Measurements from ENCODE around the gene COX7A2. TPM values are rescaled to one million over a fixed set of nuclear protein-coding genes. Genes with fewer than 3 reads are reported as not detected.

The COX7A2 gene
- total RNA-seq: 267 TPM
- long read RNA-seq, transcript COX7A2-202 (4 exons, 773 nt): major isoform, 80 of 86 reads
- long read RNA-seq, partial matches to known transcripts: 3 of 86 reads
- long read RNA-seq, other reads (novel, unspliced or antisense): 3 of 86 reads

DNA sequence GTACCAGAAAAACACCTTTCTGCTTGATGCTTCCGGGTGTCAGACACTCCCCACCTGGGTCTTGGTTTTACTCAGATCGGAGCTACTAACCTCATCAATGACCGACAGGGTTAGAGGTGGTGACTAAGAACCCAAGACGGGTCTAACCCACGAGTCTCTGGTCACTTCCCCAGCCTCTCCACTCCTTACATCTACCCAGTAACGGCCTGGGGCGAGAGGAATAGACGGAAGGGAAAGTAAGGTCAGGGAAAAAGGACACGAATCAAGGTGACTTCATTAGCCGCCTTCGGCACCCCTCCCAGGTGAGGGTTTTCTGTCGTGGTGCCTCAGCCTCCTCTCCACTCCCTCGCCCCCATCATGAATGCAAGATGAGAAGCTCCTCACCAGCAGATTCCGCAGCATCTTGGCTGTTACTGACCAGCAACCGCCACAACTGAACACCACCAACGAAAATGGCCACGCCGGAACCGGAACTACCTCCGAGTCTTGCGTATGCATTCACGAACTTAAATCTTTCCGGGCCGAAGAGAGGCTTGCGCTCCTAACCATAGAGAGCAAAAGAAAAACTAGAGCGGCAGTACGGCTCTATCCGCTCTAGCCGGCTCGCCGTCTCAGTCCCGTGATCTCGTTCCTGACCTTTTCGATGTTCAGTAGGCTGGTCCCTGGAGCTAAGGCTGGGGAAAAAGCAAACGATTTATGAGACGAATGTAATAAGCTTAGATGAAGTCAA, at the start of gene COX7A2:
Gene COX7A2, minus strand, starts transcription at position 469 of the 730 bp plus-strand sequence. Its CDS starts 67 bp downstream, at position 402.
- H3K4me1 ChIP-seq: peaks cover 31% of the 10 kb centered on the region
- peak within 1 kb of the TSS; percentile 94 for H3K27ac ChIP-seq
- peak; percentile 93 for DNase-seq
- peak within 1 kb of the TSS; percentile 87 for H3K4me3 ChIP-seq
- TF ChIP-seq, protein P1, sequence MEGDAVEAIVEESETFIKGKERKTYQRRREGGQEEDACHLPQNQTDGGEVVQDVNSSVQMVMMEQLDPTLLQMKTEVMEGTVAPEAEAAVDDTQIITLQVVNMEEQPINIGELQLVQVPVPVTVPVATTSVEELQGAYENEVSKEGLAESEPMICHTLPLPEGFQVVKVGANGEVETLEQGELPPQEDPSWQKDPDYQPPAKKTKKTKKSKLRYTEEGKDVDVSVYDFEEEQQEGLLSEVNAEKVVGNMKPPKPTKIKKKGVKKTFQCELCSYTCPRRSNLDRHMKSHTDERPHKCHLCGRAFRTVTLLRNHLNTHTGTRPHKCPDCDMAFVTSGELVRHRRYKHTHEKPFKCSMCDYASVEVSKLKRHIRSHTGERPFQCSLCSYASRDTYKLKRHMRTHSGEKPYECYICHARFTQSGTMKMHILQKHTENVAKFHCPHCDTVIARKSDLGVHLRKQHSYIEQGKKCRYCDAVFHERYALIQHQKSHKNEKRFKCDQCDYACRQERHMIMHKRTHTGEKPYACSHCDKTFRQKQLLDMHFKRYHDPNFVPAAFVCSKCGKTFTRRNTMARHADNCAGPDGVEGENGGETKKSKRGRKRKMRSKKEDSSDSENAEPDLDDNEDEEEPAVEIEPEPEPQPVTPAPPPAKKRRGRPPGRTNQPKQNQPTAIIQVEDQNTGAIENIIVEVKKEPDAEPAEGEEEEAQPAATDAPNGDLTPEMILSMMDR (IDR thresholded peaks at IDR 0.05): no peak
- no peaks in the 10 kb centered on the region for H3K9me3 ChIP-seq
- H3K27me3 ChIP-seq (ENCODE audit: low read depth): no peaks in the 10 kb centered on the region
- intact Hi-C loops (cut with DNase I): no loop called here
- peaks cover 27% of the 10 kb centered on the region for H3K36me3 ChIP-seq
- ATAC-seq: peak; percentile 99

DNA sequence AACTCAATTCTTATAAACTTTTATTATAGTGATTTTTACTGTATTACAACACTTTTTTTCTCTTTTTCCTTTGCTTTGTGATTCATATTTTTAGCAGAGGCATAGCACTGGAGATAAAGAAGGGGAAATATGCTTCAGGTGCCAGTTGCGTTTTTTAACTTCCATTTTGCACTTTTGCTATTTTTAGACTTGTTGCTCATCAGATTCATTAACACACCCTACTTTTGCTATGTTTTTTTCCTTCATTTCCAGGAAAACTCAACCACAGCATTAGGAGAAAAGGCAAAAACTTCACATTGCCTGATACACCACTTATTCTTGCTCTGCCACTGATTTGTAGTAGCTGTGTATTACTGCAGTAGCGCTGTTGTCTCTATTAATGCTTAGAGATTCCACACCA, 49.0 kb upstream of the COX7A2 start:
- Histone ChIP-seq H3K27ac (no peak overlapping the region), H3K9me3 (no peaks in the 10 kb centered on the region), H3K36me3 (no peaks in the 10 kb centered on the region), H3K4me3 (no peak overlapping the region), H3K4me1 (peaks cover 5% of the 10 kb centered on the region), H3K27me3 (ENCODE audit: low read depth) (no peaks in the 10 kb centered on the region)
- intact Hi-C loops (cut with DNase I): no loop called here
- ATAC-seq: no peak
- DNase-seq: no peak
- TF ChIP-seq, protein P1 (IDR thresholded peaks at IDR 0.05): no peak

DNA sequence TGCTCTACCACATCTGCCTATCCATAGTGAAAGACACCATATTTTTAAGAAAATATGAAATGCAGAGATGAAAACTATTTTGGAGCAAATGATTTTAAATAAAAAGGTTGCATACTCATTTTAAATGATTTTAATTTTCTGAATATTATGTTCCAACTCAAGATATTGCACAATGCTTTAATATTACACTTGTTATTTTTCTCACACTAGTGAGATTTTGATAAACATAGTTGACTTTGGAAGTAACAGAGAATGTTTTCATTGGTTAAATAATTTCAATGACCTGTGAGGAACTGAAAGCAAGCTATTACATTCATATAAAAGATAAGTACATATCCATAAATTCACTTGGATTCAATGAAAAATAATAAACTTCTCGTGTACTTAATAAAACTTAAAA, 48.1 kb upstream of the COX7A2 start:
- DNase-seq (no peak), ATAC-seq (no peak)
- intact Hi-C loops (cut with DNase I): no loop called here
- no peaks in the 10 kb centered on the region for H3K36me3 ChIP-seq
- TF ChIP-seq, protein P1 (IDR thresholded peaks at IDR 0.05): no peak
- no peak overlapping the region for H3K27ac ChIP-seq
- no peak overlapping the region for H3K4me3 ChIP-seq
- peaks cover 5% of the 10 kb centered on the region for H3K4me1 ChIP-seq
- no peaks in the 10 kb centered on the region for H3K27me3 ChIP-seq (ENCODE audit: low read depth)
- no peaks in the 10 kb centered on the region for H3K9me3 ChIP-seq

DNA sequence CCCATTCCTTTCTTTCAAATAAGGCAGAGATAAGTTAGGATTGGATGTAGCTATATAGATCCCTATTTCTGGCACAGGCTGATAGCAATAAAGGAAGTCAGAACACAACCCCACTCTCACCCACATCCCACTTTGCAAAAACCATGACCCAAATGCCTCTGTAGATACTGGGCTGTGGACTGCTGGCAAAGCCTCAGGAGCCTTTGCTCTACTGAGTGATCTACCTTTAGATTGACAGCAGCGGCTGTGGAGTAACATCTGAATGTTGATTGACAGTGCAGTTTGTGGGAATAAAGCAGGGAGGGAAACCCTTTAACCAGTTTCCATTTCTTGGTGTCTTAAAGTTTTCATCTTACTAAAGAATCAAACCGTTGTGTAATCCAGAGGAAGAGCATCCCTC, 47.7 kb upstream of the COX7A2 start:
- intact Hi-C loops (cut with DNase I): no loop called here
- Histone ChIP-seq H3K36me3 (no peaks in the 10 kb centered on the region), H3K9me3 (no peaks in the 10 kb centered on the region), H3K27ac (no peak overlapping the region), H3K4me3 (no peak overlapping the region), H3K27me3 (ENCODE audit: low read depth) (no peaks in the 10 kb centered on the region), H3K4me1 (peaks cover 7% of the 10 kb centered on the region)
- DNase-seq (no peak), ATAC-seq (no peak)
- TF ChIP-seq, protein P1 (IDR thresholded peaks at IDR 0.05): no peak

GRCh38 chr6:75290136-75290945, 46.7 kb upstream of the COX7A2 start:
- Histone ChIP-seq H3K27ac (no peak overlapping the region), H3K36me3 (no peaks in the 10 kb centered on the region), H3K27me3 (ENCODE audit: low read depth) (no peaks in the 10 kb centered on the region), H3K4me3 (no peak overlapping the region), H3K4me1 (peaks cover 16% of the 10 kb centered on the region), H3K9me3 (no peaks in the 10 kb centered on the region)
- peak; percentile 44 to 46 for ATAC-seq
- DNase-seq: no peak
- intact Hi-C loops (cut with DNase I): no loop called here
- TF ChIP-seq, protein P1 (IDR thresholded peaks at IDR 0.05): no peak

Measured in lower lobe of right lung (tissue), 2 donors.